ENCODE results near the gene PRR18. TPM values are rescaled to one million over a fixed set of nuclear protein-coding genes. Genes with fewer than 3 reads are reported as not detected.

PRR18 gene
- total and polyA plus RNA-seq, 2 of the 8 experiments (the other 6 are each of a cell fraction or from before 2014, with no cell fraction given) = 0.08 to 0.19 TPM

- TF ChIP-seq SP2 (IDR thresholded peaks at IDR 0.05; ENCODE audit: low read length) (no peak), CBX8 (IDR thresholded peaks at IDR 0.05; ENCODE audit: borderline replicate concordance, low read depth, low read length) (no peak), POLR2A (IDR thresholded peaks at IDR 0.05; ENCODE audit: control extremely low read depth in 1 of 2, low read depth in 2 of 2, low read length in 2 of 2) (no peak), FOSL1 (IDR thresholded peaks at IDR 0.05; ENCODE audit: insufficient read depth, low read depth, low read length) (no peak), CHD2 (IDR thresholded peaks at IDR 0.05; ENCODE audit: low read length) (no peak)
Measured at GRCh38 chr6:166335378-166336302, 27.4 kb upstream of the PRR18 start (continued).

Data from H1 (cell line).